ENCODE results near the gene DCBLD1.

The DCBLD1 gene

DNA sequence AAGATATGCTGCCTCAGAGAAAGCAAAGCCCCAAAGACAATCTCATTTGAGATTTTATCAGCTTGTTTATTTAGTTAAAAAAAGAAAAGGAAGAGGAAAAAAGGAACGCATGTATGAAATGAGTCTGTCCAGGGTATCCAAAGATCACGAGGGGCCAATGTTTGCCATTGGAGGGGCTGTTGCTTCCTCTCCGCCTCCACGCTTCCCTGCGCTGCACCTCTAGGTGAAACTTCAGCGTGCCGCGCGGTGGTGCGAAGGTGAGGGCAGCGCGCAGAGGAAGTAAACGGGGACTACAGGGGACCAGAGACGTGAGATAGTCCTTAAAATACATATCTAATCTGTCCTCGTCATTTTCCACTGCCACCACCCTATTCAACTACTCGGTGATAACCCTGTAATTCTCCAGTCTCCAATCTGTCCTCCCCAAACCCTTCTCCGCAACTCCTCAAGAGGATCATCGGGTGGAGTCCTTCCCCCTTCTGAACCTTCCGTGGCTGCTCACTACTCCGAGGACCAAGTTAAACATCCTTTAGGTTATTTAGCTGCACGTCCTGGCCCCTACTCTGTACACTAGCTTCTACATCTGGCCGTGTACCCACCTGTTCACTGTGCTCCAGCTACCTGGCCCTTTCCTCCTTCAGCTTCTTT lies 1.1 kb upstream of the DCBLD1 start:
- in situ Hi-C loops (cut with MboI; ENCODE audit: low pct_unique_long_range_greater_than_20kb, low sequenced_read_pairs, unreplicated experiment): no loop called here
- DNase-seq (ENCODE audit: low spot score): no peak
- TF ChIP-seq CTCF (IDR thresholded peaks at IDR 0.05; ENCODE audit: extremely low read depth, insufficient read depth, missing control alignments): no peak

DNA sequence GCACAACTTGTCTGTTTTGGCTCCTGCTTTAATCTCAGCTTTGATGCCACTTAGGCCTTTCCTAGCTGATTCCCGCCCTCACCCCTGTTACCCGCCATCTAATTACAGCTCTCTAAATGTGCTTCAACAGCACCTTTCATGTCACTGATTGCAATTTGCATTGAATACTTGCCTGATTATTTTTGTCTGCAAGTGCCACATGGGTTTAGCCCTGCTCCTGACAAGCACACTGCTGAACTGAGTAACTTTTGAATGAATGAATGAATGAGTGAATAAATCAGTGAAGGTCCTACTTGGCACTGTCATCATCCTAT lies 591 bp upstream of the DCBLD1 start:
- no peak for DNase-seq (ENCODE audit: low spot score)
- in situ Hi-C loops (cut with MboI; ENCODE audit: low pct_unique_long_range_greater_than_20kb, low sequenced_read_pairs, unreplicated experiment): no loop called here
- TF ChIP-seq CTCF (IDR thresholded peaks at IDR 0.05; ENCODE audit: extremely low read depth, insufficient read depth, missing control alignments): no peak

- in situ Hi-C loops (cut with MboI; ENCODE audit: low pct_unique_long_range_greater_than_20kb, low sequenced_read_pairs, unreplicated experiment): no loop called here
- no peak for TF ChIP-seq CTCF (IDR thresholded peaks at IDR 0.05; ENCODE audit: extremely low read depth, insufficient read depth, missing control alignments)
- DNase-seq (ENCODE audit: low spot score): peak; percentile 39
Measured at GRCh38 chr6:117483004-117483644, 650 bp downstream of the DCBLD1 start.

DNA sequence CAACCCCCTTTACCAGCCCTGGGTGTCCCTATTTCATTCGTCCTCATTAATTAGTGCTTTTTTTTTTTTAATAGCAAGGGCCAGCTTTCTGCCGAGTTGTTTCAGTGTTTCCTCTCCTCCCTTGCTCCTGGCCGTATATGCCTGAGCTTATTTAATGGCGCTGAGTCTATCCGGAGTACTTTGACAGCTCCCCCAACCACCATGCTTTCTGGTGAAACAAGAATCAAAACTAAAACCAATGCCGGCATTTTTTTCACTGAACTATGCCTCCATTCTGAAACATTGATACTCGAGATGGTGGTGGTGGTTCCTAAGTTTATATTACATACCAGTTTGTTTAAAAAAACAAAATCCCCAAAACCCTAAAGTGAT lies 1.2 kb downstream of the DCBLD1 start:
- peak; percentile 69 for DNase-seq (ENCODE audit: low spot score)
- TF ChIP-seq CTCF (IDR thresholded peaks at IDR 0.05; ENCODE audit: extremely low read depth, insufficient read depth, missing control alignments): no peak
- in situ Hi-C loops (cut with MboI; ENCODE audit: low pct_unique_long_range_greater_than_20kb, low sequenced_read_pairs, unreplicated experiment): no loop called here

DNA sequence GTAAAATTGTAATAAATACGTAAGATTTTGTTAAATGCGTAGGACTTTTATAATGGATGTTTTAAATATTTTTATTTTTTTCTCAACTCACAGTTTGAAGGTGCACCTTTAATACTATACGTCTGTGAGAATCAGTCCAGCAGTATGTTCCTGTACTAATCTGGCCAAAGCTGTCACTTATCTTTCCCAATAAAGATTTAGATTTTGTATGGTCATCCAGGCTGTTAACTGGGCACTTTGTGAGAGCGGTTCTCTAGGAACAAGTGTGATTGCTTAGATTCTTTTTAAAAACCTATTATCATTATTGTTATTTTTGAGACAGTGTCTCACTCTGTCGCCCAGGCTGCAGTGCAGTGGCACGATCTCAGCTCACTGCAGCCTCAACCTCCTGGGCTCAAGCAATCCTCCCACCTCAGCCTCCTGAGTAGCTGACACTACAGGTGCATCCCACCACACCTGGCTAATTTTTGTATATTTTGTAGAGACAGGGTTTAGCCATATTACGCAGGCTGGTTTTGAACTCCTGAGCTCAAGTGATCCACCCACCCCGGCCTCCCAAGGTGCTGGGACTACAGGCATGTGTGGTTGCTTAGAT lies 1.7 kb downstream of the DCBLD1 start:
- in situ Hi-C loops (cut with MboI; ENCODE audit: low pct_unique_long_range_greater_than_20kb, low sequenced_read_pairs, unreplicated experiment): no loop called here
- DNase-seq (ENCODE audit: low spot score): no peak
- no peak for TF ChIP-seq CTCF (IDR thresholded peaks at IDR 0.05; ENCODE audit: extremely low read depth, insufficient read depth, missing control alignments)

DNA sequence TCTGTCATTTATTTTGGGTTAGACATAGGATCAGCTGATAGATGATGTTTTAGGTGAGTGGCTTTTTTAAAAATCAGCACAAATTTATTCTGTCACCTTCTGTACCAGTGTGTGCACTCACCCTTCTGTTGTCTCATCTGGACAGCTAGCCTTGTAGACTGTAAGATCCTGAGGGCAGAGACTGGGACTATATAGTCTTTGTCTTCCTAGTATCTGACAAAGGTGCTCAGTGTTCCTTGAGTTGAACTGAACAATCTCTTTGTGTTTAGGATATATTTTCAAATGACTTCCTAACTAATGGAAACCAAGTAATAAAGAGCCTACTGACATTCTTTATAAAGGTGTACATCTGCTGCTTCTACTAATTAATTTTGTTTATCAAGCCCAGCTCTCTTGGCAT lies 3.0 kb downstream of the DCBLD1 start:
- in situ Hi-C loops (cut with MboI; ENCODE audit: low pct_unique_long_range_greater_than_20kb, low sequenced_read_pairs, unreplicated experiment): no loop called here
- no peak for DNase-seq (ENCODE audit: low spot score)
- TF ChIP-seq CTCF (IDR thresholded peaks at IDR 0.05; ENCODE audit: extremely low read depth, insufficient read depth, missing control alignments): no peak
